Uterus (tissue), 4 donors: ENCODE measurements around the gene PCDH9. TPM values are rescaled to one million over a fixed set of nuclear protein-coding genes. Genes with fewer than 3 reads are reported as not detected.

Source experiments
- DNase-seq, 2 donors: peaks; one replicate each; pipeline ENCODE4 v3.0.0-alpha.2; 2019 to 2020
- H3K27ac ChIP-seq, 2 donors: fragments of 200-600 bp; sonication (generic); 1 replicate in 1 of 2; 2 replicates in 1 of 2; pipeline ENCODE4 v1.5.1; 2016 to 2018
- H3K27me3 ChIP-seq, 2 donors: fragments of 200-600 bp; sonication (generic); one replicate each; pipeline ENCODE4 v1.5.1; 2018 to 2019; ENCODE audit warnings: control low read depth in 1 of 2
- H3K36me3 ChIP-seq, 2 donors: fragments of 200-600 bp; sonication (generic); one replicate each; pipeline ENCODE4 v1.5.1; 2019; ENCODE audit warnings: control low read depth in 1 of 2
- H3K4me1 ChIP-seq, 2 donors: fragments of 200-600 bp; sonication (generic); one replicate each; pipeline ENCODE4 v1.5.1; 2018 to 2019; ENCODE audit warnings: control low read depth in 1 of 2
- H3K4me3 ChIP-seq, 2 donors: fragments of 200-600 bp; sonication (generic); 1 replicate in 1 of 2; 2 replicates in 1 of 2; pipeline ENCODE4 v1.5.1; 2018 to 2019; ENCODE audit warnings: mild to moderate bottlenecking in 1 of 2
- H3K9me3 ChIP-seq, 2 donors: fragments of 200-600 bp; sonication (generic); one replicate each; pipeline ENCODE4 v1.5.1; 2019; ENCODE audit warnings: control low read depth in 1 of 2
- CTCF ChIP-seq, 4 experiments: fragments of 200-600 bp in 2 of 4; fragments of 450-650 bp in 2 of 4; sonication (generic) in 2 of 4; IDR thresholded peaks; one replicate each; pipeline ENCODE4 v1.5.1; 2016 to 2019; ENCODE audit warnings: antibody characterized with exemption in 4 of 4, mild to moderate bottlenecking in 2 of 4, moderate library complexity in 1 of 4
- POLR2A ChIP-seq, 2 donors: fragments of 450-650 bp; IDR thresholded peaks; one replicate each; pipeline ENCODE4 v1.6.1; 2016; ENCODE audit warnings: antibody characterized with exemption in 2 of 2, mild to moderate bottlenecking in 1 of 2, moderate library complexity in 1 of 2
- intact Hi-C: fragments of 100-400 bp; cut with DNase I; formaldehyde crosslinking; loops from one replicate; pipeline ENCODE4 v1.15.1; 2023; ENCODE audit warnings: low total_unique reads
- total RNA-seq, 4 donors: library from RNA; depleted of rRNA in 3 of 4; stranded (reverse); fragments of >200 nt in 3 of 4; gene quantifications; one replicate each; pipeline versions ENCODE4 v1.1.0 to v1.2.4, GENCODE V29; 2014 to 2023
- donor health status: DM: yes; HTN: yes; CAD: no.

Gene PCDH9
- total RNA-seq, 4 donors from 2014 or later = 0.51 to 45.7 (median 2.1) TPM

GRCh38 chr13:66530686-66531085, 699.5 kb downstream of the PCDH9 start:
- intact Hi-C loops = no loop called here
- TF ChIP-seq CTCF (IDR thresholded peaks at IDR 0.05) = no peak
- no peak for TF ChIP-seq POLR2A (IDR thresholded peaks at IDR 0.05)

GRCh38 chr13:66530158-66530557, 700.0 kb downstream of the PCDH9 start:
- intact Hi-C loops = no loop called here
- TF ChIP-seq POLR2A (IDR thresholded peaks at IDR 0.05) = no peak
- TF ChIP-seq CTCF (IDR thresholded peaks at IDR 0.05) = no peak
- H3K27ac ChIP-seq = no peak overlapping the region
- no peak for DNase-seq
- no peak overlapping the region for H3K4me3 ChIP-seq
- H3K27me3 ChIP-seq = no peaks in the 10 kb centered on the region
- no peaks in the 10 kb centered on the region for H3K36me3 ChIP-seq
- H3K9me3 ChIP-seq = no peaks in the 10 kb centered on the region
- no peaks in the 10 kb centered on the region for H3K4me1 ChIP-seq

More at GRCh38 chr13:66530686-66531085, 699.5 kb downstream of the PCDH9 start:
- Histone ChIP-seq H3K4me1 (no peaks in the 10 kb centered on the region), H3K27me3 (no peaks in the 10 kb centered on the region), H3K9me3 (no peaks in the 10 kb centered on the region), H3K36me3 (no peaks in the 10 kb centered on the region), H3K4me3 (no peak overlapping the region), H3K27ac (no peak overlapping the region)
- DNase-seq = no peak

DNA sequence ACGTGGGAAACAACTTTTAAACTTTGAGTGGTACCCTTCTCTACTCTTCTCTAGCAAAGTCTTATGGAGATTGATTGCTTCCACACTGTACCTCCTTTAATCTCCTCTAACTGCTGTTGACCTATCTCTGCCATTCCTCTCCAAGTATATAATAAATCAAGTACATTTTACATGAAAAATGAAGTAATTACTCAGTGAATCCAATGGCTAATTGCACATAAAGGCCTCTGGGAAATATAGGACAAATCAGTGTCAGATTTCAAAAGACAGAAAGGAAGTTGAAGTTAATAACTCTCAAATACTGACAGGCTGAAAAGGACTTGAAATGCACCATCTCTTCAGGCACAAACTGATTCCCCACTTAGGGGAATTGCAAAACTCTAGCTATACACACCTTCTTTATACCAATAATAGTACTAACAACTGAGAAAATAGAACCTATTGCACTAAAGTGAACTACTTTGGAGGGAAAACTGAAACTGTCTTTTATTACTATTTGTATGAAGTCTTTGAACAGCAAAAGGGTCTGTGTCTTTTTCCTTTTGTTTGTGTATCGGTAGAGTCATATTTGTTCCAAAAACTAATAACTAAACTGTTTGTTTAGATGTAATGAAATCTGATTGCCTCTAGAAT, 701.1 kb downstream of the PCDH9 start:
- Histone ChIP-seq H3K4me1 (no peaks in the 10 kb centered on the region), H3K4me3 (no peak overlapping the region), H3K27me3 (no peaks in the 10 kb centered on the region), H3K9me3 (no peaks in the 10 kb centered on the region), H3K36me3 (no peaks in the 10 kb centered on the region), H3K27ac (no peak overlapping the region)
- TF ChIP-seq CTCF (IDR thresholded peaks at IDR 0.05) (no peak), POLR2A (IDR thresholded peaks at IDR 0.05) (no peak)
- no peak for DNase-seq
- intact Hi-C loops = no loop called here

DNA sequence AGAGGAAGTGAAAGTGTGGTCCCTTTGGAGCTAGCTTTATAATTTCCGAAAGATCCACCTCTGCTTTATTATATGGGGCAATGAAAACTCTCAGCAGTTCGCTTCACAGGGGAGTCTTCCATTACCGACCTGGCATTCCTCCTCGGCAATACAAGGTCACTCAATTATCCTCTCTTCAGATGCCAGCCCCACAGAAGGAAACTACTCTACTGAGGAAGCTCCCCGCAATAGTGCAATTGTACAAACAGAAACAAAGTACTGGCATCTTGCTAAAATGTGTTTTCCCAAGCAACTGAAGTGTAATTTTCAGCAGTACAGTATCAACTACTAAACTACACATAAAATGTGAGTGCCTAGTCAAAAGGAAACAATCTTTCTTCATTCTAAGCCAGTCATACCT, 702.0 kb downstream of the PCDH9 start:
- H3K4me1 ChIP-seq = no peaks in the 10 kb centered on the region
- TF ChIP-seq POLR2A (IDR thresholded peaks at IDR 0.05) (no peak), CTCF (IDR thresholded peaks at IDR 0.05) (no peak)
- no peak overlapping the region for H3K27ac ChIP-seq
- intact Hi-C loops = no loop called here
- H3K36me3 ChIP-seq = no peaks in the 10 kb centered on the region
- no peak for DNase-seq
- H3K9me3 ChIP-seq = no peaks in the 10 kb centered on the region
- no peaks in the 10 kb centered on the region for H3K27me3 ChIP-seq
- H3K4me3 ChIP-seq = no peak overlapping the region

DNA sequence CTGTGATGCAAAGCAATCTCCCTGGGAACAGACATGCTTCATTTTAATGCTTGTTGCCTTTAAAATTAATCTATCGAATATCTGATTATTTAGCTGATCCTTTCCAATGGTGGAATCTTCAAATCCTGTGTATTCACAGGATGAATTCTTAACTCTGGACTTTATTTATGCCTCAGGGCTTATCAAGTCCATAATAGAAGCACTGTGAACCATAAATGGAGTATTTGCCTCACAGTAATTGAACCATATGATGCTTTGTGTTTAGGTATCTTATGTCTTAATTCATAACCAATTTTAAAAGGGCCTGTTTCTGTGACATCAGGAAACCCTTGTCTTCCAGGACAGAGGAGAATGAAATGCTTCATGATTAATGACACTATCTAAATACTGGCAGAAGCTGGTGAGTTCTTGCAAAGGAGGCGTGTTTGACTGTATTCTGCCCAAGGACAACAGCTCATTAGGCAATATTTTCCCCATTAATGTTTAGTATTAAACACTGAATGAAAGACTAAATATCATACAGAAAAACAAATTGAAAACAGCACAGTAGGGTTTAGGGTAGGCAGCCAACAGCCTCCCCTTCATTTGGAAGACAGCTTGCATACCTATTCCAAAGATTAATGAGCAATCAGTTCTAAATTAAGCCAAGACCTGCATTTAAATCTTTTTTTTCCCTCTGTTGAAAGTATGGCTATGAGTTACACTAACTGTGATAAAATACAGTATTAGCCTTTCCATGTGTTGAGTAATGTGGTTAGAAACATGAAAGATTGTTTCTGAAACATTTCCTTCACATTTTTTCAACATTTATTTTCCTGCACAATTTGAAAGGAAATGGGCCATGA, 709.4 kb downstream of the PCDH9 start:
- TF ChIP-seq CTCF (IDR thresholded peaks at IDR 0.05) (no peak), POLR2A (IDR thresholded peaks at IDR 0.05) (no peak)
- no peaks in the 10 kb centered on the region for H3K9me3 ChIP-seq
- no peak for DNase-seq
- no peaks in the 10 kb centered on the region for H3K4me1 ChIP-seq
- H3K36me3 ChIP-seq = no peaks in the 10 kb centered on the region
- H3K27ac ChIP-seq = no peak overlapping the region
- no peak overlapping the region for H3K4me3 ChIP-seq
- intact Hi-C loops = no loop called here
- no peaks in the 10 kb centered on the region for H3K27me3 ChIP-seq
